ENCODE data around the gene MYBBP1A.

MYBBP1A gene

DNA sequence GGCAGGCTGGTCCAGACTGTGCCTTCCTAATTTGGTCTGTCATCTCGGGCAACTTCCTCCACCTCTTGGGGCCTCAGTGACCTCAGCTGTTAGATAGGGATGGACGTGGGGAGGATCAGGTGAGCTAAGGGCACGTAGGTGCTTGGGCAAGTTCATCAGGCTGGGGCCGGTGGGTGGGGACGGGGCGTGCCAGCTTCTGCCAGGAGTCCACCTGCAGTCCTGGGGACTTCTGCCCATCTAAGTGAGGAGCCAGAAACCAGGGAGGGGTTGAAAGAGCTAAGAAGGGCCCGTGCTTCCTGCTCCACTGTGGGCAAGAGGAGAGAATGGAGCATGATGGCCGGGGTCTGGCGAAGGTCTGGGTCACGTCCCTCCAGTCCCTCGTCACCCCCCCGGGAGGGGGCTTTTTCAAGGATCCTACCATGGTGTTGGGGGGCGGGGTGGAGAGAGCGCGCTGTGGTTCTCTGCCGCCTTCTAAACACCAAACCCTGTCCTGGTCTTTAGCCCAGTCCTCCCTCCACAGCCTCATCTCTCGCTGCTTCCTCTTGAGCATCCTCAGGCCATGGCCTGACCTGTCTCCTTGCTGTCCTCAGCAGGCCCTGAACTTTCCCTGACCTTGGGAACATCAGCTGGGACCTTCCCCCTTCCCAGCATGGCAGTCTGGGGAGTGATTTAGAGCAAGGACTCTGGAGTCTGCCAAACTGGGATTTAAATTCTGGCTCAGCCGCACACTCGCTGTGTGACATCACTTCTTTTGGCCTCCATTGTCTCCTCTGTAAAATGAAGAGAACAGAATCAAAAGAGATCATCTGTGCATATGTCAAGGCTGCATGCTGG is 34.9 kb downstream of the MYBBP1A start:
- DNase-seq (ENCODE audit: low read depth), result no peak

- no peak for DNase-seq (ENCODE audit: low read depth)
These were observed 35.8 kb downstream of the MYBBP1A start for GRCh38 chr17:4519361-4519788.

GRCh38 chr17:4518901-4519300 is 36.3 kb downstream of the MYBBP1A start:
- no peak for DNase-seq (ENCODE audit: low read depth)

DNA sequence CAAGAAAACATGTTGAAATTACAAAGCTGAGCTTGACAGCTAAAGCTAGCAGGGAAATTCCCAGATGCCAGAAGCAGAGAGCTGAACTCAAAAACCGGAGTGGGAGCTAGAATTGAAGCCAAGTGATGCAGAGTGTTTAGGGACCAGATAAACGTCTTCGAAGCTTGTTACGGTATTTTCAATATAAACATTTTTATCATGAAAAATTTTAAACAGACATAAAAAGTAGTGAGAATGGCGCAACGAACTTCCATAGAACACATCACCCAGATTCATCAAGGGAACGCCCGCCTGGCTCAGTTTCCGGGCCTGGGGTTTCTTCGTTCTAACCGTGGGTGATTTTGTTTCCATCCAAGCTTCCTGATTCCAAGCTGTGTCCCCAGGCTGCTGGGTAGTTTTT is 38.4 kb downstream of the MYBBP1A start:
- DNase-seq (ENCODE audit: low read depth), result no peak

DNA sequence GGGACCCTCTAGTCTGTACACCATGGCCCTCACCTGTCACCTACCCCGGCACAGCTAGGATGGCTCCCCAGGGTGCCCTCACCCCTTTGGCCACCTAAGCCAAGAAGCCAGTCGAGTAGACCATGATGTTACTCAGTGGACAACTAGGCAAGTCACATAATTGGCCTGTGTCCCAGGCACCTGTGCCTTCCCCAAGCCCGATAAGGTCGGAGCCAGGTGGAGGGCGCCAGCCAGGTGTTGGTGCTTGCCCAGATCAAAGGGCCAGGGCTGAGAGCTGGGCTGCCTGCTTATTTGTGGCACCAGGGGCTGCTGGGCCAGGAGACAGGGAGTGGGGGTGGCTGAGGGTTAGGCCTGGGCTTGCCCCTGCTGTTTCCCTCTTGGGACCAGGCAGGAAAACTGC is 39.7 kb downstream of the MYBBP1A start:
- DNase-seq (ENCODE audit: low read depth), result no peak

DNA sequence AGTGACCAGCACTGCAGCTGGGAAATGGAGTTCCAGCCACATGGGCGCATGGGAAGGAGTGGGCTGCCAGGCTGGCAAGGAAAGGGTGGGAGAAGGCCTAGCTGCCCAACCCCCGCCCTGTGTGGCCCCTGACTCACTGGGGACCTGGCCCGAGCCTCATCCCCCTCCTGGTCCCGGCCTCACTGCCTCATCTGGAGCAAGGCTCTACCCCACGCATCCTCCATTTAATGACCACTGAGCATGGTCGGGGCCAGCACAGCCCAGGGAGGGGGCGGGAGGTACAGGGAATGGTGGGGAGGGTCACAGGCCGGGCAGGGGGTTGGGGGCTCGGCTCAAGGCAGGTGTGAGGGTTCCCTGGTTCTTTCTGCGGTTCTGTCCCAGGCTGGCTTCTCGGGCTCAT is 40.4 kb downstream of the MYBBP1A start:
- no peak for DNase-seq (ENCODE audit: low read depth)

- DNase-seq (ENCODE audit: low read depth), result no peak
These were observed 41.0 kb downstream of the MYBBP1A start for GRCh38 chr17:4514206-4514605.

GRCh38 chr17:4513113-4514032 is 41.8 kb downstream of the MYBBP1A start:
- DNase-seq (ENCODE audit: low read depth), result no peak

DNA sequence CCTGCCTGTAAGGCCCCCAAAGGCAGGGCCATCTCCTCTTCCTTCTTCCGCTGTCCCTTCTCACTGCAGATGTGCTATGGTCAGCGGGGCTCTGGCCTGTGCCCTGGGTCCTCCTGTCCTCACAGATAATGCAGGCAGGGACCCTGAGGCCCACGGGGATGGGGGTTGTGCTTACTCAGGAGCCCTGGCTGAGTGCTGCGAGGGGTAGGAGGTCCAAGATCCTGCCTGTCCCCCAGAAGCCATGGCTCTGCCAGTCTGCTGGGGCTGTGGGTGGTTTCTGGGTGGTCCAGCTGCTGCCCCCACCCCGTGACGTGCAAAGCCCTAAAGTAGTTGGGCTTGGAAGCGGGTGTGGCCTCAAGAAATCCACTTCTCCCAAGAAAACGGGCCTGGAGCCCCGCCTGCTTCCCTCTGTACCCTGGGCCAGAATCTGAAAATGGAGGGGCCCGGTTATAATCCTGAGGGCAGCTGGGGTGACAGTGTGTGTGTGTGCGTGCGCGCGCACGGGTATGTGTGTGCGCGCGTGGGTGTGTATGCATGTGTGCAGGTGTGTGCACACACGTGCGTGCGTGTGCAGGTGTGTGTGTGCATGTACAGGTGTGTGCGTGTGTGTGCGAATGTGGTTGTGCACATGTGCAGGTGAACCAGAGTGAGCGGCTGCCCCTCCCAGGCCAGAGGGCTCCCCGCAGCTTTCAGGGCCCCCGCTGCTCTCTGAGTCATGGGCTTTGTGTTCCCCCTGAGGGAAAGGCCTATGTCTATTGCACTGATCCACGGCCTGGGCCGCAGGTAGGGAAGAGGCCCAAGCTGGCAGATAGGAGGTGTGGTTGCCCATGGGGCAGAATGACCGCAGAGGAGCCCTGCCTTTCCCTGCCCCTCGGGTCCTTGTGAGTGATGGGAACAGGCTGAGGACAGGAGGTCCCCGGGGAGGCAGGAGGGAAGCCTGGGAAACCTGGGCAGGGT is 42.8 kb downstream of the MYBBP1A start:
- no peak for DNase-seq (ENCODE audit: low read depth)

DNA sequence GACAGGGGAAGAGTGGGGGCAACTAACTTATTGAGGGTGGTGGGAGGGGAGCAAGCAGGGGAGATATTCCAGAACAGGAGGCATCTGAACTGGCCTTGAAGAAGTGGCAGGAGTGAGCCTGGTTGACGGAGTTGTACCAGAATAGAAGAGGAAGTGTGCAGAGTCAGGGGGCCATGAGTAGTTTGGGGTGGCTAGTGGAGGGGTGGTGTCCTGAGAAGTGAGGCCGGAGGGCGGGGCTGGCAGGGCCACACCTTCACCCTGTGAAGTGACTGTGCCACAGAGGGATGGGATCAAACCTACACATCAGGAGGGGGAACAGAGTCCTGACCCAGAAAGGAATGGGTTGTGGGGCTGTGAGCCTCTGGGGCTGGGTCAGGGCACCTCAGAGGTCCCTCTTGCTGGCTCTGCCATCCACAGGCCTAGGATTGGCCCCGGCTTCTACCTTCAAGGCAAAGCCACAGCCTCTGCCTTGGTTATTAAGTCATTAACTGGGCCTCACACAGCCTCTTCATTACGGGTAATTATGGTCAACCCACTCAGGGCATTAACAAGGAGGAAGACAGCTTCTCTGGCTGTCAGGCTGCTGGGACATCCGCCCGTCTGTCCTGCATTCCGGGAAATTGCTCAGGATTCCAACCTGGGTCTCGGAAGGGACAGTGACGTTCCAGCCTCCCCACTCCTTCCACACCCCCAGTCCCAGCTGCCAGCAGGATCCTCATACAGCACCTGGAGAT is 43.8 kb downstream of the MYBBP1A start:
- no peak for DNase-seq (ENCODE audit: low read depth)

DNA sequence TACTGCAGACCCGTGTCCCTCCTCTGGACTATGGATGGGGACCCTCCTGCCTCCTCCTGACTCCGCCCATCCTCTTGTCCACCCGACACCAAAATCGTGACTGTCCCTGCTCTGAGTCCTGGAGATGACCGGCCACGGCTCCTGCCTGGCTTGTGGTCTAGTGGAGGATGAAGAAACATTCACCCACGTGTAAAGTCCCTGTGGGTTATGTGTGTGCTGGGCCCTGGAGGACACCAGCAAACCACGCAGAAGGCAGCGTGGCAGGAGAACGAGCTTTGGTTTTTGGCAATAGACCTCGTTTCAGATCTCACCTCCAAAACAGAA is 44.6 kb downstream of the MYBBP1A start:
- DNase-seq (ENCODE audit: low read depth), result no peak

DNA sequence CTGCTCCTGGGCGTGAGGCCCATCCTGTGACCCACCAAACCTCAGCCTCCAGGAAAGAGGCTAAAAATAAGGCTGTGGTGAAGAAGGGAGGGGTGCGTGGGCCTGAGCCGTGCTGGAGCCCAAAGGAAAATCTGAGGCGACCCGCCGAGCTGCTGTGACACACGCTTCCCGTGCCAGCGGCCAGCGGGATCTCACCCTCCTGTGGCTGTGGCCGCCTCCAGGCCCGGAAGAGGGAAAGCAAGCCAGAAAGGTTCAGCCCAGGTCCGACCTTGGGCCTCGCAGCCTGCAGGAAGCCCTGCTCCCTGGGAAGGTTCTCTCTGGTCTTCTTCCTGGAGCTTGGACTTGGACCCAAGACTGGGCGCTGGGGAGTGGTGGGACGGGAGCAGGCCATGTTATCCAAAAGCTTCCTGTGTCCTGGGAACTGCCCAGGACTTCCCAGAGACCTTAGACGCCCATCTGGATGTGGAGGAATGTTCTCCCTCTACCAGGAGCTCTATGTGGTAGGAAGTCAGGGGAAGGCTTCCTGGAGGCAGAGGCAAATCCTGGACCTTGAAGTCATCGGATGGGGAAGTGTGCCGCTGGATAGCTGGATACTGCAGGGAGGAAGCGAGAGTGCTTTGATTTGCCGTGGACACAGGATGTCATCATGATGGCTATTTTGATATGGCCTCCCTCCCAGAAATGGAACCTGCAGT is 45.1 kb downstream of the MYBBP1A start:
- peak; percentile 41 for DNase-seq (ENCODE audit: low read depth)

DNA sequence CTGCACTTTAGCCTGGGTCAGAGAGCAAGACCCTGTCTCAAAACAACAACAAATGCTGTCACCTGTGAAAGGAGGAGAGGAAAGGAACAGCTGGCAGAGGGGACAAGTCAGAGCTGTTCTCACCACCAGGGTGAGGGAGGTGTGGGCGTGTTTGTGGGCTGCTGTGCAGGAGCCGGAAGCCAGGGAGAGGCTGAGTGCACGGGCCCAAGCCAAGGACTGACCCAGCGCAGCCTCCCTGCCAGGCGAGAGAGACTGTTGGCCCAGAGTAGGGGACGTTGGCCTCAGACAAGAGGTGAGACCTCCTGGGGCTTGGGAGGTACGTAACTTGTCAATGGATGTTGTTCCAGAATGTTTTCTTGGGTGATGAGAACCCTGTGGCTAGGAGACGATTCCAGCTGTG is 45.8 kb downstream of the MYBBP1A start:
- no peak for DNase-seq (ENCODE audit: low read depth)

DNA sequence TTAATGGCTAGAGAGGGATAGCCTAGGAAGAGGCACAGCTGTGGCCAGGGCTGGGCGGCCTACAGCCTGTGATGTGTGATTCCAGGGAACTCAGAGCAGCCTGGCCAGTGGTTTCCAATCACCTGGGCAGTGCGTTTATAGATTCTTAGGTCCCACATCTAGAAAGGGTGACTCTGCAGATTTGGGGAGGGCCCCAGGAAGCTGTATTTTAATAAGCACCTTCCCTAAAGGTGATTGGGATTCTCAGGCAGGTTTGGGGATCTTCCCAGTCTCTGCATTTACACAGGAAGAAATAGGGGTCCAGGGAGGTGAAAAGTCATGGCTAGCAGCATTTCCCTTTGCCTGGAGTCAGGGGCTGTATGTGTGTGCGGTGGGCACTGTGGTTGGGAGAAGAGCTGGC is 47.0 kb downstream of the MYBBP1A start:
- DNase-seq (ENCODE audit: low read depth), result no peak

- DNase-seq (ENCODE audit: low read depth), result no peak
These were observed 47.6 kb downstream of the MYBBP1A start for GRCh38 chr17:4507361-4508111.

- DNase-seq (ENCODE audit: low read depth), result no peak
These were observed 48.3 kb downstream of the MYBBP1A start for GRCh38 chr17:4506892-4507291.

- no peak for DNase-seq (ENCODE audit: low read depth)
These were observed 48.9 kb downstream of the MYBBP1A start for GRCh38 chr17:4506175-4506813.

DNA sequence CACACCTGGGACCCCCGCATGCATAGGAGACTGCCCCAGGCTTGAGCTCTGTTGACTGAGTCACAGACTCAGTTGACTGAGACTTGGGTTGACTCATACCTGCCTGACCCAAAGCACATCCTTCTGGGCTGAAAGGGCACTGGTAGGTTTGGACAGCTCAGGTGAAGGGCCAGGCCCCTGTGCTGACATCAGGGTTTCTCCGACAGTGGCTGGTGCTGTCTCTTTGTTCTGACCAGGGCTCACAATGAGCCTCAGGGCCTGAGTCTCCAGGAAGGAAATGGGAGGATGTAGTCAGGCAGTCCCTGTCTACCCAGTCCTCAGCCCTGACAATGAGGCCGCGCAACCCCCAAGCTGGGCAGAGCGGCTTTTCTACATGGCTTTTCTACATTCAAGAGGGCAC is 50.0 kb downstream of the MYBBP1A start:
- no peak for DNase-seq (ENCODE audit: low read depth)

DNA sequence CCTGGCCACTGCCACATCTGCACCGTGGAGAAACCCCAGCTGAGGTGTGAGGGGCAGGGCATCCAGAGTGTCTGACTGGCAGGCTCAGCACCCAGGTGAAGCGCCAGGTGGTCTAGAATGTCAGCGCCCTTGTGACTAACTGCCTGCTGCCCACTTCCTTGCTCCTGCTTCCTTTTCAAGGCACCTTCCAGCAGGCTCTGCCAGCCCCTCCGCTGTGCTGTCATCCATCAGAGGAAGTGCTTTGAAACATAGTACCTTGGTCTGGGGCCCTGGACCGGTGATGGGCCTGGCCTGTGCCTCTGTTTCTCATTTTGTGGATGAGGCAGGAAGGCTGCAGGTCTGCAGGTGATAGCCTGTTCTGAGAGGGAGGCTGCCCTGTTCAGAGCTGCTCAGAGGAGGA is 51.0 kb downstream of the MYBBP1A start:
- no peak for DNase-seq (ENCODE audit: low read depth)
